Activated CD8-positive, alpha-beta T cell treated with anti-CD3 and anti-CD28 coated beads for 36 hours (primary cell): Measurements from ENCODE around the gene TLR8. TPM values are rescaled to one million over a fixed set of nuclear protein-coding genes. Genes with fewer than 3 reads are reported as not detected.
A peak's percentile ranks its signal among the peaks of the same experiment; 100 is the strongest.

Experiments
- ATAC-seq: fragments of 200-7000 bp; cut with Tn5 transposase; one replicate; pipeline ENCODE4 v1.10.0; 2021; ENCODE audit warnings: mild to moderate bottlenecking, moderate library complexity
- CTCF ChIA-PET: fragments of 350-600 bp; sonication (Branson Sonifier 250); formaldehyde crosslinking; loops from one replicate; lab custom pipeline; 2021; ENCODE audit warnings: antibody characterized with exemption; lab: Charles Lee
- POLR2A ChIA-PET: fragments of 350-600 bp; sonication (Branson Sonifier 250); formaldehyde crosslinking; loops from one replicate; lab custom pipeline; 2021; ENCODE audit warnings: antibody characterized with exemption; lab: Charles Lee
- DNase-seq: peaks from one replicate; pipeline ENCODE4 v3.0.0-alpha.2; 2020
- H3K27ac Mint-ChIP-seq: one replicate; pipeline ENCODE4 v1.8.0; 2021; ENCODE audit warnings: mild to moderate bottlenecking, mixed read lengths
- H3K27me3 Mint-ChIP-seq: one replicate; pipeline ENCODE4 v1.8.0; 2021; ENCODE audit warnings: mixed read lengths
- H3K36me3 Mint-ChIP-seq: one replicate; pipeline ENCODE4 v1.8.0; 2021; ENCODE audit warnings: low read depth, mixed read lengths
- H3K4me1 Mint-ChIP-seq: one replicate; pipeline ENCODE4 v1.8.0; 2021; ENCODE audit warnings: low read depth, mixed read lengths
- H3K4me3 Mint-ChIP-seq: one replicate; pipeline ENCODE4 v1.8.0; 2021; ENCODE audit warnings: mild to moderate bottlenecking, moderate library complexity, mixed read lengths
- H3K9me3 Mint-ChIP-seq: one replicate; pipeline ENCODE4 v1.8.0; 2021; ENCODE audit warnings: mixed read lengths
- CTCF ChIP-seq: fragments of 200-600 bp; IDR thresholded peaks from one replicate; pipeline ENCODE4 v1.8.0; 2022; ENCODE audit warnings: antibody characterized with exemption, mild to moderate bottlenecking
- intact Hi-C: fragments of 100-400 bp; cut with micrococcal nuclease; formaldehyde crosslinking; loops from one replicate; pipeline ENCODE4 v1.10.0; 2022
- total RNA-seq, 2 experiments: library from RNA; stranded (reverse); gene quantifications; one replicate each; pipeline ENCODE4 v1.2.3, GENCODE V29; 2021

The TLR8 gene
- total RNA-seq, 2 experiments from 2014 or later: not detected

DNA sequence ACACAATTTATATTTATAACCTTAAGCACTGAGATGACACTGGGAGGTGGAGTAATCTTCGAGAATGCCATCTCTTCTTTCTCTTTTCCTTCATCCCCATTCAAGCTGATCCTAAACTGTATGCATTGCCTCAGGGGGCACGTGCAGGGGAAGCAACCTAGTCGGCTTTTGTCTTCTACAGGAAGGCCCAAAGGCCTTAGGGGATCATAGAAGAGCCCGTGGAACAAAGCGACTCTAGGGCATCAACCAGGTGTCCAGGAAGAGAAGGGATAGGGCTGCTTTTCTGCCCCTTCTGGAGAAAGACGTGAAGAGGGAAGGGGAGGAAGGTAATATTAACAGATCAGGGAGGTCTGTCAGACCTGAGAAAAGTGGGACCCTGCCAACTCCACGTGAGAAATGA, 6.9 kb upstream of the TLR8 start:
- no peak for ATAC-seq
- H3K9me3 Mint-ChIP-seq: no peaks in the 10 kb centered on the region
- H3K27me3 Mint-ChIP-seq: no peaks in the 10 kb centered on the region
- DNase-seq: no peak
- TF ChIP-seq CTCF: no peak
- intact Hi-C loops: loop anchor here (10.0 kb wide), 1 partner anchor 195 kb away; no protein-coding TSS in a partner anchor
- H3K27ac Mint-ChIP-seq: no peak overlapping the region
- POLR2A ChIA-PET: no interaction called here
- H3K36me3 Mint-ChIP-seq: no peaks in the 10 kb centered on the region
- CTCF ChIA-PET: interaction anchor here (2.2 to 3.6 kb wide), 2 partner anchors 47 to 85 kb away, joined by 7 to 21 read pairs; no protein-coding TSS in a partner anchor
- peaks cover 10% of the 10 kb centered on the region for H3K4me1 Mint-ChIP-seq
- no peak overlapping the region for H3K4me3 Mint-ChIP-seq

GRCh38 chrX:12901486-12901885, 4.9 kb upstream of the TLR8 start:
- Mint-ChIP-seq H3K9me3 (no peaks in the 10 kb centered on the region), H3K36me3 (no peaks in the 10 kb centered on the region), H3K27ac (no peak overlapping the region), H3K4me3 (no peak overlapping the region), H3K27me3 (no peaks in the 10 kb centered on the region), H3K4me1 (peaks cover 10% of the 10 kb centered on the region)
- TF ChIP-seq CTCF: peak; percentile 64
- DNase-seq: peak; percentile 81
- ATAC-seq: peak; percentile 56
- intact Hi-C loops: no loop called here
- ChIA-PET CTCF (interaction anchor here (0.7 to 3.6 kb wide), 11 partner anchors 11 to 200 kb away, joined by 3 to 21 read pairs (median 3); partner anchors contain the start of gene PRPS2), POLR2A (interaction anchor here (0.6 to 1.2 kb wide), 2 partner anchors 10 to 67 kb away, joined by 3 to 4 read pairs; no protein-coding TSS in a partner anchor)

GRCh38 chrX:12903646-12904045, 2.8 kb upstream of the TLR8 start:
- CTCF ChIA-PET: interaction anchor here (0.7 to 1.3 kb wide), 3 partner anchors 81 to 584 kb away, joined by 3 read pairs; no protein-coding TSS in a partner anchor
- POLR2A ChIA-PET: no interaction called here
- intact Hi-C loops: no loop called here

DNA sequence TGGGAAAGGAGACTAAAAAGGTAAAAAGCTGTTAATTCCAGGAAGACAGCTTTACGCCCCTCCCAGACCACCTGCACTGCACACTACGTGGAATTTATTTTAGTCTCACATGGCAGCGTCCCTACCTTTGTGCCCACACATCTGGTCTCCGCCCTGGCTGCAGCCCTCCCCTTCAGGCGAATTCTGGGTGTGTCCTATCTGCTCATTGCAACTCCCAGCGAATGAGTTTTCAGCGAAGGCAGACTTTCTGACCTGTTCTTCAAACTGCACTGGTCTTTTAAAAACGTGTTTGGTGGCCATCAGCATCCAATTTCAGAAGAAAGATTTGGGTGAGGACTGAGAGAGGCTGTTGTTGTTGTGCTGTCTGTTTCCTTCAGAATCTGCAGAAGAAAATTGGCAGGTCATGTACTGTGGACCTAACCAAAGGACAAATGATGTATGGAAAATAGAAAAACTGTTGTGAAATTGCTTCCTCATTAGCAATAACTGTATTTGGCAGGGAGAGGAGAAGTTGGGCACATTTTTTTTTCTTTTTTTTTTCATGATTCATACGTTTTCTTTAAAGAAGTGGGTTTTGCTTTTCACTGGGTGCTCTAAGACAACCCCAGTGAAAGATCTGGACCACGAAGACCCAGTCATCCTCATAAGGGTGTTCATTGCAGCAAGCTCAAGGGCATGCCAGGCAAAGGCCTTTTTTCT, 4.2 kb downstream of the TLR8 start:
- TF ChIP-seq CTCF: no peak
- no peak for DNase-seq
- Mint-ChIP-seq H3K4me3 (no peak overlapping the region), H3K9me3 (no peaks in the 10 kb centered on the region), H3K4me1 (peaks cover 18% of the 10 kb centered on the region), H3K27ac (no peak overlapping the region), H3K36me3 (no peaks in the 10 kb centered on the region), H3K27me3 (no peaks in the 10 kb centered on the region)
- peak; percentile 34 for ATAC-seq
- POLR2A ChIA-PET: interaction anchor here (0.7 kb wide), 1 partner anchor 1082 kb away, joined by 3 read pairs; no protein-coding TSS in a partner anchor
- CTCF ChIA-PET: interaction anchor here (0.9 to 1.4 kb wide), 2 partner anchors 85 to 139 kb away, joined by 3 to 4 read pairs; no protein-coding TSS in a partner anchor
- intact Hi-C loops: no loop called here

More at GRCh38 chrX:12903646-12904045, 2.8 kb upstream of the TLR8 start:
- DNase-seq: no peak
- Mint-ChIP-seq H3K27me3 (no peaks in the 10 kb centered on the region), H3K36me3 (no peaks in the 10 kb centered on the region), H3K9me3 (no peaks in the 10 kb centered on the region), H3K4me1 (peaks cover 2% of the 10 kb centered on the region), H3K27ac (no peak overlapping the region), H3K4me3 (no peak overlapping the region)
- no peak for ATAC-seq
- no peak for TF ChIP-seq CTCF

DNA sequence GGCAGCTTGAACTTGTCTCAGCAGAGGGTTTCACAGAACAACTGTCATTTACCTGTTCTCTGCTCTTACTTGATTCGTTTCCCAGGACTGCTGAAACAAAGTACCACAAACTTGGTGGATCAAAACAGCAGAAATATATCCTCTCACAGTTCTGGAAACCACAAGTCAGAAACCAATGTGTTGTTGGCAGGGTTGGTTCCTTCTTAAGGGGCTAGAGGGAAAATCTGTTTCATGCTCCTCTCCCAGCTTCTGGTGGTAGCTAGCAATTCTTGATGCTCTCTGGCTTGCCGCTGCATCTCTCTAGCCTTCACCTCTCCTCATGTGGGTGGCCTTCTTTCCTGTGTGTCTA, 4.7 kb downstream of the TLR8 start:
- ATAC-seq: peak; percentile 17
- ChIA-PET POLR2A (interaction anchor here (0.7 kb wide), 1 partner anchor 1083 kb away, joined by 3 read pairs; no protein-coding TSS in a partner anchor), CTCF (no interaction called here)

More for the DNA sequence above, 4.7 kb downstream of the TLR8 start:
- no peak overlapping the region for H3K27ac Mint-ChIP-seq
- peaks cover 18% of the 10 kb centered on the region for H3K4me1 Mint-ChIP-seq
- intact Hi-C loops: no loop called here
- H3K4me3 Mint-ChIP-seq: no peak overlapping the region
- no peak for DNase-seq
- no peaks in the 10 kb centered on the region for H3K27me3 Mint-ChIP-seq
- TF ChIP-seq CTCF: no peak
- H3K36me3 Mint-ChIP-seq: no peaks in the 10 kb centered on the region
- H3K9me3 Mint-ChIP-seq: no peaks in the 10 kb centered on the region
